ENCODE results near the gene STX12. TPM values are rescaled to one million over a fixed set of nuclear protein-coding genes. Genes with fewer than 3 reads are reported as not detected.
A peak's percentile ranks its signal among the peaks of the same experiment; 100 is the strongest.
"Not testable (repeated sequence)": the region's sequence is repeated elsewhere in the genome, so short reads cannot be mapped to it uniquely, and the experiment has no call there.

Gene STX12
- total RNA-seq, 1 donor from 2014 or later: 103 TPM

- not testable (repeated sequence) for DNase-seq (ENCODE audit: low read depth, low spot score)
These were observed 56.4 kb downstream of the STX12 start for GRCh38 chr1:27829339-27829960.

GRCh38 chr1:27830621-27831440 is 57.8 kb downstream of the STX12 start, which contains the start of gene PPP1R8:
PPP1R8 (plus strand) TSS chr1:27830782; CDS start chr1:27830836, 54 bp downstream.
- peak; percentile 86 for DNase-seq (ENCODE audit: low read depth, low spot score)

GRCh38 chr1:27831568-27832410 is 58.8 kb downstream of the STX12 start:
- DNase-seq (ENCODE audit: low read depth, low spot score): no peak

- DNase-seq (ENCODE audit: low read depth, low spot score): no peak
These were observed 59.7 kb downstream of the STX12 start for GRCh38 chr1:27832762-27833161.

GRCh38 chr1:27833470-27833869 is 60.5 kb downstream of the STX12 start:
- no peak for DNase-seq (ENCODE audit: low read depth, low spot score)

- DNase-seq (ENCODE audit: low read depth, low spot score): no peak
These were observed 62.0 kb downstream of the STX12 start for GRCh38 chr1:27835046-27835445.

GRCh38 chr1:27835501-27835900 is 62.5 kb downstream of the STX12 start:
- no peak for DNase-seq (ENCODE audit: low read depth, low spot score)

GRCh38 chr1:27849951-27850350 is 76.9 kb downstream of the STX12 start:
- no peak for DNase-seq (ENCODE audit: low read depth, low spot score)

- no peak for DNase-seq (ENCODE audit: low read depth, low spot score)
These were observed 82.1 kb downstream of the STX12 start for GRCh38 chr1:27855085-27855484.

- no peak for DNase-seq (ENCODE audit: low read depth, low spot score)
These were observed 83.7 kb downstream of the STX12 start for GRCh38 chr1:27856561-27857343.

- DNase-seq (ENCODE audit: low read depth, low spot score): not testable (repeated sequence)
These were observed 84.5 kb downstream of the STX12 start for GRCh38 chr1:27857552-27857951.

- peak; percentile 27 for DNase-seq (ENCODE audit: low read depth, low spot score)
These were observed 85.3 kb downstream of the STX12 start for GRCh38 chr1:27858072-27858948.

- no peak for DNase-seq (ENCODE audit: low read depth, low spot score)
These were observed 86.0 kb downstream of the STX12 start for GRCh38 chr1:27858949-27859576.

- DNase-seq (ENCODE audit: low read depth, low spot score): no peak
These were observed 88.4 kb downstream of the STX12 start for GRCh38 chr1:27861436-27861835.

- DNase-seq (ENCODE audit: low read depth, low spot score): no peak
These were observed 89.0 kb downstream of the STX12 start for GRCh38 chr1:27862004-27862403.

- peak; percentile 67 for DNase-seq (ENCODE audit: low read depth, low spot score)
These were observed 89.9 kb downstream of the STX12 start for GRCh38 chr1:27862671-27863537.

GRCh38 chr1:27863538-27863915 is 90.5 kb downstream of the STX12 start:
- DNase-seq (ENCODE audit: low read depth, low spot score): no peak

- DNase-seq (ENCODE audit: low read depth, low spot score): no peak
These were observed 91.4 kb downstream of the STX12 start for GRCh38 chr1:27864264-27864895.

All from pulmonary artery endothelial cell (primary cell).